Measurements from ENCODE around the gene FMNL3.
A peak's percentile ranks its signal among the peaks of the same experiment; 100 is the strongest.

Gene FMNL3

DNA sequence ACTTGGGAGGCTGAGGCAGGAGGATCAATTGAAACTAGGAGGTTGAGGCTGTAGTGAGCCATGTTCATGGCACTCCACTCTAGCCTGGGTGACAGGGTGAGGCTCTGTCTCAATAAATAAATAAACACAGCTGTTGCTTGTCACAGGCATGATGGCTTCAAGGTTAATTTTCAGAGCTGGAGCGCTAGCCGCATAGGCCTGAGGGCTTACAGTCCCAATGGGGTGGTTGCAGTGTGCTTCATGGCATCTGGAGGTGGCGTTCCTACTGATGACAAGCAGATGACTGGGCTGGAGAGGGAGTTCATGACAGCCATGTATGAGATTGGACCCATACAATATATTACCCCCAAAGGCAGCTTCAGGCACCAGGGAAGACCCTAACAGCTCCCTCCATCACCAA is 1.6 kb upstream of the FMNL3 start:
- no peak for DNase-seq

DNA sequence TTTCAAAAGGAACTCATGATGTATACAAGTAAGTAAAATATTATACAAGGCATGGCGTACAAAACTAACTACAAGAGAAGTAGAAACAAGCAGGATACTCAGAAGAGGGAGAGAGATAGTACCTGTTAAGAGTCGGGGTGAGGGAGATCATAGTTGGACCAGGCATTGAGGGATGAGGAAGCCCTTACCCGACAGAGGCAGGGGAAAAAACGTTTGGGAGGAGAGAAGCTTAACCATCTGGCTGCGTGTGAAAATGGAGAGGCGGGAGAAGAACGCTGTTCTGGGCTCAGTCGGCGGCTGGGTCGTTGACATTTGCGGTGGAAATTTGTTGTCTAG is 575 bp upstream of the FMNL3 start:
- DNase-seq = no peak

DNA sequence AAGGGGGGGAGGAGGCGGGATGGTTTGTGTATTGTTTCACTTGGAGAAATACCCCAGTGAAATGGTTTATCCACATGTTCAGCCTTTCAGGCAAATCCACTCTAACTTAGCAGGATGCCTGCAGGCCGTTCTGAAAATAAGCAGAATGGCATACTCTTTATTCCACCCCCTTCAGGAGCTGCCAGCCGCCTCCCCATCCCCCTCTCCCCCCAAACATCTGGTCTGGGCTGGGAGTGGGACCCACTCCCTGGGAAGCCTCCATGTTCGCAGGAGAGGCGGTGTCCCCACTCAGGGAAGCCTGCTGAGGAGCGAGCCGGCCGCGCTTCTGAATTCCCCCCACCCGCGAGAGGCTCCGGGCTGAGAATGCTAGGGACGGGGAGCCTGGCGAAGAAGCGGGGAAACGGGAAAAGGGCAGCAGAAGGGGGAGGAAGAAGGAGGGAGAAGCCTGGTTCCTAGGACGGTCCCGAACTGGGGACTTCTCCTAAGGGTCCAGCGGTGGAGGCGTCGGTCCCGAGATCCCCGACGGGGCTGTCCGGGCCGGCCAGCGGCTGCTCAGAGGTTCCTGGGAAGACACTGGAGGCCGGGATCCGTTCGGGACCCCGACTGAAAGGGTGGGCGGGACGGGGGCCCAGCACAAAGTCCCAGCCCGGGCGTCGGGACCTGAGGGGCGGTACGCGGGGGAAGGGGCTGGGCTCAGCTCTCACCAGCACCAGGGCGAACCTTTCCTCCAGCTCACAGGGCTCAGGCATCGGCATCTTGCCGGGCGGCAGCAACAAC is 666 bp downstream of the FMNL3 start:
- peak; percentile 40 for DNase-seq

DNA sequence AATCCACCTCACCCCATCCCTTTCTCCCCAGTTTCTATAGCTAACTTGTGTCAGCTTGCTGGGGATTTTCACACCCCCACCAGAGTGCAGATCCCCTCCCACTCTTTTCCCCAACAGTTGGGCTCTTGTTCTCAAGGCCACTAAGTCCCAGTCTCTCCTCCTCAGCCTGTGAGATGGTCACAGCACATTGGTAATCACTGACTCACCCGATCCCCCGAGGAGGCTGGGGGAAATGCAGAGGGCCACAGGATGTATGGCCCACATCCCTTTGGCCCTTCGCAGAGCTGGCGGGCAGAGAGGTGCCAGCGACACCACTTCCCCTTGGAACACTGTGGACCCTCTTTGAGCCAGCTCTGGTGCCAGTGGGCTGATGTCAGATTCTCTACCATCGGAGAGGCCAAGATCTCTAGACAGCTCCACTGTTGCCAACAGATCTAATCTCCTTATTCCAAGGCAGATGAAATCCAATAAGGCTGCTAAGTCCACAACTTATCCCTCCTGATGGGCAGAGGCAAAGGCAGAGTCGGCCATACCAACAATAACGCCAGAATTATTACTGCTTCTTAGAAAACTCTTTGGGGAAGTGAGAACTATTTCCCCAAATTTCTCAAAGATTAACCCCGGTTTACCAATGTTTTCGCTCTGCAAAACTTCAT is 1.6 kb downstream of the FMNL3 start:
- DNase-seq = peak; percentile 86

DNA sequence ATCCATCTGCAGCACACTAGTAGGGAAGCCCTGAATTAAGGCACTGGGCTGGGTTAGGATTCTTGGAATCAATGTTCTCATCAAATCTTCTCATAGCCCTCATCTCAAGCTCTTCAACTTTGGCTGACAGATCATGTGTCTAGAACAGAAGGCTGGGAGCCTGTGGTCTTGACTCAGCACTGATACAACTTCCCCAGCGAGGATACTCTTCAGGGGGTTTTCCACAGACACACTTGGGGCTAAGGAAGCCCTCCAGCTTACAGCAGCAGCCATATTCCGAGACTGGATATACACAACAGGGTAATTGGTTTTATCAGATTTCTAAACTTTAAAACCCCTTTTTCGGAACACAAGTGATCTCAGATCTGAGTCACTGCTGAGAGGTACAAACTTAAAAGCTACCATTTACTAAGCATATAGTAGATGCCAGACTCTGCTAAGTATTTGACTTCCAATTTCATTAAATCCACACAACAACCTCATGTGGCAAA is 3.5 kb downstream of the FMNL3 start:
- peak; percentile 91 for DNase-seq

DNA sequence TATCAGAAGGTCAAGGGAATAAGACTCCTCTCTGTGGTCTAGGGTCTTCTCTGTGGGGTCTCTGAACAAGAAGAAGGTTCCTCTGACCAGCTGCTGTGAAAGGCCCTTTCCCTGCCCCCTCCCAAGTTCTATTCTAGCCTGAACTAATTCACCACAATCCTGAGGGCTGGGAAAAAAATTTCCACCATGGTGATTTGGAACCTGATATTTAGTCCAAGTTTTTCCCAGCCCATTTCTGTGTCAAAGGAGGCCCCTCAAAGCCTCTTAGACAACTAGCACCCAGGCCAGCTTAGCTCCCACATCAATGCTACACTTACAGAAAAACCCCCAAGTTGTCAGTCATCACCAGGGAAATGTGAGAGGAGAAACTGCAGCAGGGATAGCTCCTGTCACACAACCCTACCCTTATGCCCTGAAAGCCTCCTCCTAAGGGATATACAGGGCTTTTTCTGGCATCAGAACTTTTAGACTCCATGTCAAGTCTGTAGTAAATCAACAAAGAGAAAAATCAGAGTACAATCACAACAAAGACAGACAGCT is 4.5 kb downstream of the FMNL3 start:
- peak; percentile 35 for DNase-seq

DNA sequence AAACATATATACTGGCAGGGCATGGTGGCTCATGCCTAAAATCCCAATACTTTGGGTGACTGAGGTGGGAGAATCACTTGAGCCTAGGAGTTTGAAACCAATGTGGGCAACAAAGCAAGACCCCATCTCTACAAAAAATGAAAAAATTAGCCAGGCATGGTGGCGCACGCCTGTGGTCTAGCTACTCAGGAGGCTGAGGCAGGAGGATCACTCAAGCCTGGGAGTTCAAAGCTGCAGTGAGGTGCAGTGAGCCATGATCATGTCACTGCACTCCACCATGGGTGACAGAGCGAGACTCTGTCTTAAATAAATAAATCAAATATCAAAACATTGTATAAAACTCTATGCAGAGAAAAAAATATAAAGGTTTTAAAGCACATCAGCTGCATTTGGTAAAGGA is 5.2 kb downstream of the FMNL3 start:
- DNase-seq = no peak

DNA sequence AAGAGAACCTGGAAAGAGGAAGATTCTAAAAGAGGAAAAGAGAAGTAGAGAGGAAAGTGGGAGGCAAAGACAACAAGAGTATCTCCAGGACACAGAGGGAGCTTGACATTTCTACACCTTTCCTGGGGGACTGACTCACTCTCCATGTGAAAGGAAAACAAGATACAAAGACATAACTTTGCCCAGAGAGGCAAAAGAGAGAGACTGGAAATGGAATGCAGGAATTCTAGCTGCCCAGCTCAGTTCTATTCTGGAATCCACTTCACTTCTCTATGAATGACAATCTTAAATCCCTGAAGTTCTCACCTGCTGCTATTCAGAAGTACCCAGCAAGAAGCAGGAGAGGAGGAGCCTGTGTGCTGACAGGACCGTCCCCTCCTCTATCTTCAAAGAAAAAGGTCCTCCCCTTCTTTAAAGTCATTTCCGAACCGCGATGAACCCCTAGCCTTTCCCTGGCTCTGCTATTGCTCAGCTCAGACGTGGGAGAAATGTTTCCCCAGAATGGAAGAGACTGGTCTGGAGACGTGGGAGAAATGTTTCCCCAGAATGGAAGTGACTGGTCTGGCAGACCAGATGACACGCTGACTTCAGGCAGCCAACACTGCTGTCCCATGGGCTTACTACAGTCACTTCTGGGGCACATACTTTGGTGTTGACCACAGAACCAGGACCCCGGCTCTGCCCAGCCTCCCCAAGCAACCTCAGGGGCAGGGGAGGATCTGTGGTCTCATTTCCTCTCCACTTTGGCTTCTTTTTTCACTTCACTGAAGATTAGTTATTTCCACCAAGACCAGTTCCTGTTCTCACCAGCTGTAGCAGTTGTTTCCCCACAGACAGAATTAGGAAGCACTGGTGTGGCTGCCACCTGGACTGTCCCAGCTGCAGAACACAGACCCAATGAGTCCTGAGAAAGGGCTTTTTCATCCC is 8.3 kb downstream of the FMNL3 start:
- DNase-seq = peak; percentile 84

DNA sequence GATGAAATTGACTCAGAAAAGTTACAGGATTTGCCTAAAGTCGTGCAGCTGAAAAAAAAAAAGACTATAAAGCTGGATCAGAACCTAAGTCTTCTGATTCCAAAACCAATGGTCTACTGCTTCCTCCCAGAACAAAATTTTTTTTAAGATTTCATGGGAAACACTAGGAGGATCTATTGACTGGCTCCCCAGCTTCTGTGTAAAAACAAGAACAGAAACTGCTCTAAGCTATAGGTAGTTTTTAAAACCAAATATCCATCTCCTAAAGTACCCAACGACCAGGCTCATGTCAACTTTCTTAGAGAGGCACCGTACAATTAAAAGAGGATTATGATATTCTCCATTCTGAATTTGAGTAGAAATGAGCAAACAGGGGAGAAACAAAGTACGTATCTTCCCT is 9.4 kb downstream of the FMNL3 start:
- no peak for DNase-seq

DNA sequence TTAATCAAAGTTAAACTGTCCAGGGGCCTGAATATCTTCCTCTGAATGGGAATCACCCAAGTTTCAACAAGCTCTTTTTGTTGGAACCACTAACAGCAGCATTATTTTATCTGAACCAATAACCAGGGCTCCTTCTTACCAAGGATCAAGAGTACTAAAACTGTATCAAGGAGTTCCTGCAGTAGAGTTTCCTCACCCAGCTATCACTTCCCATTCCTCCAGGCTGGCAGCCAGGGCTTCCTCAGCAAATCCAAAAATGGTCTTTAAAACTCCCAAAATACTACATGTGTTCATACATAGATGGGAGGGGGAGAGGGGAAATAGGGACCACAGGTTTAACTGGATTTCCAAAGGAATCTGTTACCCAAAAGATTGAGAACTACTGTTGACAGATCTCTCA is 10.5 kb downstream of the FMNL3 start:
- no peak for DNase-seq

DNA sequence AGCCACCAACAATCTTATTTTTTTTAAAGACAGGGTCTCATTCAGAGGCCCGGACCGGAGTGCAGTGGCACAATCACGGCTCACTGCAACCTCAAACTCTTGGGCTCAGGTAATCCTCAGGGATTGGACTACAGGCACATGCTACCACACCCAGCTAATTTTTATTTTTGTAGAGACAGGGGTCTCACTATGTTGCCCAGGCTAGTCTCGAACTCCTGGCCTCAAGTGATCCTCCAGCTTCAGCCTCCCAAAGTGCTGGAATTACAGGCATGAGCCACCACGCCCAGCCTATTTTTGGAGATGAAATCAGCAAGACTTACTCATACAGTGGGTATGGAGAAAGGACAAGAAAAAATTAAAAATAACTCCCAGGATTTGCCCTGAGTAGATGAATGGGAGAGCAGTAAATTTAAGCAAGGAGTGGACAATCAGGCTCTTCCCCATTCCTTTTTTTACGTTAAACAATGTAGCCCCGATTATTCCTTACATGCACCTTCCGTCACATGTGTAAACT is 13.2 kb downstream of the FMNL3 start:
- DNase-seq = peak; percentile 48

DNA sequence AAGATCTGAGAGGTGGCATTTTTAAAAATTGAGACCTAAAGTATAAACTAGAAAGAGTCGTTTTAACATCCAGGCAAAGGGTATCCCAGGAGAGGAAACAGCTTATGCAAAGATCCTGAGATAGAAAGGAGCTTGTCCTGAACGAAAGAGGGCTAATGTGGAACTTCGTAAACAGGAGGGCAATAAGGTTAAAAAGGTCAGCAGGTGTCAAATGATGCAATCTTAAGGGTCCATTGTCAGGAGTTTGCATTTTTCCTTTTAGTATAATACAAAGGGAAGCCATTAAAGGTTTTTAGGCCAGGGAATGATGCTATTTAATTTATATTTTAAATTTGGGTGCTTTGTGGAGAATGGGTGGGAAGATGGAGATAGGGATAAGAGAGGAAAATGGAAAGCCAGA is 14.4 kb downstream of the FMNL3 start:
- no peak for DNase-seq

DNA sequence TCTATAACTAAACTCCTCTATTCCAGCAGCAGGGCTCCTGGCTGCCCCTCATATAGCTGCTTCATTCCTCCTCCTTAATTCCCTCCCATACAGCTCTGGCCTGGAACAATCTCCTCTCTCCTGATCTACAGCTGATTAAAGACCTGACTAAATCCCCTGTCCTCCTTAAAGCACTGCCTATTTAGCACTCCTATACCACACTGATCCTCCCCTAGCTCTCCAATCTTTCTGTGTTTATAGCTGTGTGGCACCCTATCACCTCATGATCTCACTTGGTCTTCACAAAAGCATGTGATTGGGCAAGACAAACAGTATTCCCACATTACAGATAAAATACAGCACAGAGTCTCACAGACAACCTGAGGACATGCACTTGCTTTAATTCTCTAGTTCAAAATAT is 17.4 kb downstream of the FMNL3 start:
- no peak for DNase-seq

DNA sequence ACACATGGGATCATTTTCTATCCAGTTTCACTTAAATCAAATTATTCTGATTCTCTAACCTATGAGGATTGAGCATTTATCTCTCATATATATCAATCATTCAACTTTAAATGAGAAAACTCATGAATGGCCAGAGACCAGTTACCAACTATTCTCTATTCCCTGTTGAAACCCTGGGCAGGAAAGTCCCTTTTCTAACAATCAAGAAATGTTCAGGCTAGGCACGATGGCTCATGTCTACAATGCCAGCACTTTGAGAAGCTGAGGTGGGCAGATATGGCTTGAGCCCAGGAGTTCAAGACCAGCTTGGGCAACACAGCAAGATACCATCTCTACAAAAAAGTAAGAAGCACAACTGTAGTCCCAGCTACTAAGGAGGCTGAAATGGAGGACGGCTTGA is 18.0 kb downstream of the FMNL3 start:
- DNase-seq = peak; percentile 29

DNA sequence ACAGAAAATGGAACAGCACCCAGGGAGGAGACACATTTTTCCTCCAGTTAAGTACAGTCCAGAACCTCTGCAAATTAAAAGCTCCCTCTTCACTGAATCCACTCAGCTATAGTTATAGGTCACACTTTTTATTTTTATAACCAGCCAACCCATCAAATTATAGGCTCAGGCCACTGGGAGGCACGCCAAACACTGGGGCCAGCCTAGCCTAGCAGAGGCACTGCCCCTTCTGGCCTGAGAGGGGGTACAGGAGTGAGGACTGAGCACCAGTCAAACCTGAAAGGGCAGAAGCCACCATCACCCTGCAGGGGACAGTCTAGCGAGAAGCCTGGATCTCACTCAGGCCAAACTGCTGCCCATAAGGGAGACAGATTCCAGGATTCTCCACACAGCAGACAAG is 19.3 kb downstream of the FMNL3 start:
- no peak for DNase-seq

DNA sequence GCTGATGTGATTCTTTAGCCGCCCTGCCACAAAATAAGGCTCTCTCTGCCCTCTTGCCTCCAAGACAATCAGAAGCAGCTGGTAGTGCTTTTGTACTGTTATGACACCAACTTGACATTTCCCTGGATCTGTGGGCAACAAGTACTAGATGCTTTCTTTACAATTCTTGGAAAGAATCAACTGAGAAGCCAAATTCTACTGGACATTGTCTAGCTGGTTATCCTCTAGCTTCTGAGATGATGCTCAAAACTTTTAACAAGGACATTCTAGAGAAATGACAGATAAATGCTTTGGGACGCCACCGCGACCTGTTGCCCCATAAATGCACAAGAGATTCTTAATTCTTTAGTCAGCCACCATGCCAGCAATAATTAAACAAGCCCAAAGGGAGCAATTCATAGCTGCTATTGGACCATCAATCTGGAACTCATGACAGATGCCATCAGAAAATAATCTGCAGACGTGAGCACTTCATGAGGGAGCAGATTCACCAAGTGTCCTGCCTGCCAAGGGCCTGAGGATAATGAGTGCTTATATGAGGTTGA is 22.8 kb downstream of the FMNL3 start:
- DNase-seq = no peak

DNA sequence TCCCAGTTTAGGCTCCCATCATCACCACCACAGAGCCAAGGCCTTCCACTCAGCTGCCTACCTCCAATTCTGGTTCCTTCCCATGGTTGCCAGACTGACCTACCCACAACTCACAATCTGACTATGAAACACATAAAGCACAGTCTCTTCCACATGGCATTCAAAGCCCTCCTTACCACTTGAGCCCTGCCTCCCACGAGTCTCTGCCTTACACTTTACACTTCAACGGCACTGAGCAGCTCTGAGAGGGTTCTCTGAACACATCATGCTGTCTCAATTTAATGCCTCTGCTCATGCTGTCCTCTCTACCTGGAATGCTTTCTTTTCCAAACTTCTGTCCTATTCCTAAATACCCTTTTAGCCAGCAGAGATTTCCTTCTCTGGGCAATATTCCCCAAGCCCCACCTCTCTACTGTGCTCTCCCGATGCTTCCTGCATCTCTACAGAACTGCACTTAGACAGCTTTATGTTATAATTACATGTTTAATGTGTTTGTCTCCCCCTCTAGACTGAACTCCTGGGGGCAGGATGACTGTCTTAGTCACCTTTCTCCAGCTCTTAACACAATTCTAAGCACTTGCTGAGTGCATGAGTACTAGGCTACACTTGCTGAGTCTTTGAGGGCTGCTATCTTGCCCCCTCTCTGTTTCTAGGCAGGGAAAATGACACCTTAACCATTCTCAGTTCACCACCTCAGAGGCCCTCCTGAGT is 23.5 kb downstream of the FMNL3 start:
- DNase-seq = no peak

DNA sequence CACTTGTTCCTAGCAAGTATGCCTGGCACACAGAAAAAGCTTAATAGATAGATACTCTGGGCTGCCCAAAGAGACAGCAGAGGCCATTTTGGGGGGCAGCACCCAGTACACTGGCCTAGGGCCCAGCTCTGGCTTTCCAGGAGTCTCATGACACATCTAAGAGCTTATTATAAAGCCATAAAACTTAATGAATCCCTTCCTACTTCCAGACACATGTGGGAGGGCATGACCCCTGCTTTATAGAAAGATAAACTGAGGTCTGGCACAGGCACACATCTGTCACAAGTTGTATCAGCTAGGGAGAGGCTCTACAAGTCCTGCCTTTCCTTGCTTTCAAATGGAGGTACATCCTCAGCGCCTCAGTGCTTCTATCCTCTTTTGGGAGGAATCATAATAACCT is 27.1 kb downstream of the FMNL3 start:
- no peak for DNase-seq

DNA sequence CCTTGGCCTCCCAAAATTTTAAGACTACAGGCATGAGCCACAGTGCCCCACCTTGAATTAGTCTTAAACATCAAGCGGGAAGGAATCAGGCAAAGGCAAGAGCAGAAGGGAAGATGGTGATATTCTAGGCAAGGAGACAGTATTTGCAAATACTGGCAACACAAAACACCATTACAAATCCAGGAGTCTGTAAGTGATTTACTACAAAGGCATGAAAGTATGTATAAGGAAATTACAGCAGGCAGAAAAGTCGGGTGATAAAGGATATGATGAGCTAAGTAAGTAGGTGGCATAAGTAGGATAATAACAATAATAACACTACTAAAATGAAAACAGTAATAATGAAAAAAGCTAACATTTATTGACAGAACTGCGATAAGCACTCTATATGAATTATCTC is 28.5 kb downstream of the FMNL3 start:
- DNase-seq = no peak

DNA sequence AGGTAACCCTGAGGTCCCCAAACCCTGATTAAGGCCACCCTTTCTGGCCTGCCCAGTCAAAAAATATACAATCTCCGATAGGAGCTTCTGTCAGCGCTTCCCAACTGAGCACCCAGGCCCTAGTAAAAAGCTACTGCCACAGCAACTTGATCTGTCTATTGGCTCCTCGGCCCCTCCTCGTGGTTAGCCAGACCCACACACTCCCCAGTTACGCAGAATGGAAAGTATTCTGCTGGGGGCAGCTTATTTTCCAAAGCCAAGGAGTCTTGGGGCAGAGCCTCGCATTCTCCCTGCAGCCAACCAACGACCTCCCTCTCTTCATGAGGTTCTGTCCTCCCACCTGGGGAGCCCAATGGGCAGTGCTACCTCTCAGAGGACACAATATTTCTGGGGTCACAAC is 32.1 kb downstream of the FMNL3 start:
- no peak for DNase-seq

DNA sequence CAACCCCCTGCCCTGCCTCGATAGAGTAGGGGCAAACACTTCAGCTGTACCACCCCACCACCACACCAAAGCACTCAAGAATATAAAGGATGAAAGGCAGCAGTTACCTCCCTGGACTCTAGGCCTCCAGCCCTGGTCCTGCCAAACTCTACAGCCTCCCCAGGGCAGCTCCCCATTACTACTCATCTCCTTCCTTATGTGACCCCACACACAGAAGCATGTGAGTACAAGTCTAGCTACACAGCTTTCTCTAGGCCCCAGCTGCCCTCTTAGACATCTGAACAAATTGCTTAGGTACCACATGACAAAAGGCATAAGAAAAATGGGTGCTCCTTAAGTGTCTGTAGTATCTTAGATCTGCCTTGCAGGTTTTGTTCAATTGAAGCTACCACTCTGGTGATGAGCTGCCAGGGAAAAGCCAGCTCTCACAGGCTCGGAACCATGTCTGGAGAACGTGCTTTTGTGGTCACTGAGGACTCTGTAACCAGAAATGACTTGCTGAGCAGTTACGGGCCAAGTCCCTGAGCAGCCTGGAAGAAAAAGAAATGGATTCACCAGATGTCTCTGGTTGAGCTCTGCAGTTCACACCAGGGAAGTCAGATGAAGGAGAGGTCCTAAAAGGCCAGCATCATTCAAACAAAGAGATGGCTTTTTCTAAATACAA is 32.8 kb downstream of the FMNL3 start:
- no peak for DNase-seq

All from suppressor macrophage treated with lipopolysaccharide for 4 hours (primary cell).